ENCODE results near the gene SLC25A42.

- TF ChIP-seq POLR2A (IDR thresholded peaks at IDR 0.05; ENCODE audit: low read depth, low read length), result no peak
- TF ChIP-seq SPI1 (IDR thresholded peaks at IDR 0.05; ENCODE audit: low read depth, low read length), result no peak
- TF ChIP-seq TAF1 (IDR thresholded peaks at IDR 0.05; ENCODE audit: low read depth, low read length), result no peak
- no peak for TF ChIP-seq POLR2AphosphoS5 (IDR thresholded peaks at IDR 0.05; ENCODE audit: low read depth, low read length)
- TF ChIP-seq POU2F2 (IDR thresholded peaks at IDR 0.05; ENCODE audit: low read depth, low read length), result no peak
Observed at GRCh38 chr19:19107654-19108053, 43.9 kb downstream of the SLC25A42 start.

Data from GM12891 (cell line).